Measurements from ENCODE around the gene PCGF2.

PCGF2 gene

DNA sequence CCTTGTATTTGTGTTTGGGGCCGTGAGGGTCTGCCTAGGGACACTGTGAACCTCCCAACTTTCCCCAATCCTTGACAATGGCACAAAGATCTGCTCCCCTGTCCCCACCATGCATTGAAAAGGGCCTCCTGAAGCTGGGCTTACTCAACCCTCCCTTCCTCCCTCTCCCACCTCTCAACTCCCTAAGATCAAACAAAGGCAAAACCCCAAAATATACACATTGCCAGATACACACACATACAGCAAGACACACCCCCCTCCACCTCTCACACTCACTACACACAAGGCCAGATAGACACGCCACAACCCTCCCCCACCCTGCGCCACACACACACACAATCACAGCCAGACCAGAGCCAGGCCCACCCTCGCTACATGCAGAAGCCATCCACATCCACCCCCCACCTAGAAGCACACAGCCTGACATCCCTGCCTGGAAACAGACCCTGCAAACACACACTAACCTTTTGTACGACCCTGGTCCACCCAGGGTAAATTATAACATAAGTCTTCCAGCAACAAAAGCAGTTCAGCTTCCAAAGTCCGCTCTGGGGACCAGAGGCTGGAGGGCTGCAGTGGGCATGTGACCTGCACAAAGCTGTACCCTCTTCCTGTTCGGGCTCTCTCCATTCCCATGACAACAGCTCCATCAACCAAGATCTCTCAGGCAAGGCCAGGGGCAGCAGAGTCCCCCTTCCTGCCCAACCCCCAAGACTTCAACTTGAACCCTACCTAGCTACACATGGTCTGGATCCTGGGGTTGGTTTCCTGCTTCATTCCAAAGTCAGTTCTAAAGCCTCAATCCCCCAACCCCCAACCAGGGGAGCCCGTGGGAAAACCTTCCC, 1.9 kb downstream of the PCGF2 start:
- Histone ChIP-seq H3K4me3 (ENCODE audit: low read depth in 1 of 2, low read length in 2 of 2) (peak overlapping the region; percentile 53 to 77), H3K27ac (ENCODE audit: low read depth, low read length) (no peak overlapping the region), H3K9me3 (ENCODE audit: control insufficient read depth in 1 of 2, low read length in 2 of 2) (no peaks in the 10 kb centered on the region), H3K36me3 (ENCODE audit: control insufficient read depth in 1 of 2, insufficient read depth in 2 of 2, low read length in 2 of 2) (no peaks in the 10 kb centered on the region), H3K4me1 (ENCODE audit: control insufficient read depth in 1 of 2, insufficient read depth in 2 of 2, low read length in 2 of 2) (peaks cover 51 to 71% of the 10 kb centered on the region in 2 donors), H3K27me3 (ENCODE audit: control insufficient read depth in 1 of 2, insufficient read depth in 2 of 2, low read length in 2 of 2) (peaks cover 3 to 7% of the 10 kb centered on the region in 2 donors), H3K9ac (ENCODE audit: low read depth in 1 of 2, low read length in 2 of 2) (peak overlapping the region in 1 of 2 donors; percentile 32)

DNA sequence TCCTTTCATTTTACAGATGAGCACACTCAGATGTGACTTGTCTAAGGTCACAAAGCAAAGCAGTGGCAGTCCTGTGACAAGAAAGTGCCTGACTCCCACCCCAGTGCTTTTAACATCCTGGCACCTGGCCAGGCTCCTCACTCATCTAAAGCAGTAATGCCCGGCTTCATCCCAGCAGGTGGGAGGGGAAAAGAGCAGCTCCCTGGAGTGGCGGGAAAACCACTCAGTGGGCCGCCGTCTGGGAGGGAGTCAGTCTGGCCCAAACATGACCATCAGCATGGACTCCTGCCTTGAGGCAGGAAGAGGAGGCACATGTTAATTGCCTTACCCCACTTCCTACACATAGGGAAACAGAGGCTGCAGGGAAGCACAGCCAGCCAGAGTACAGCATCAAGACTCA, 2.6 kb downstream of the PCGF2 start:
- Histone ChIP-seq H3K9me3 (ENCODE audit: control insufficient read depth in 1 of 2, low read length in 2 of 2) (no peaks in the 10 kb centered on the region), H3K9ac (ENCODE audit: low read depth in 1 of 2, low read length in 2 of 2) (no peak overlapping the region), H3K27ac (ENCODE audit: low read depth, low read length) (no peak overlapping the region), H3K4me3 (ENCODE audit: low read depth in 1 of 2, low read length in 2 of 2) (no peak overlapping the region), H3K36me3 (ENCODE audit: control insufficient read depth in 1 of 2, insufficient read depth in 2 of 2, low read length in 2 of 2) (no peaks in the 10 kb centered on the region), H3K27me3 (ENCODE audit: control insufficient read depth in 1 of 2, insufficient read depth in 2 of 2, low read length in 2 of 2) (peaks cover 3 to 5% of the 10 kb centered on the region in 2 donors), H3K4me1 (ENCODE audit: control insufficient read depth in 1 of 2, insufficient read depth in 2 of 2, low read length in 2 of 2) (peaks cover 45 to 64% of the 10 kb centered on the region in 2 donors)

DNA sequence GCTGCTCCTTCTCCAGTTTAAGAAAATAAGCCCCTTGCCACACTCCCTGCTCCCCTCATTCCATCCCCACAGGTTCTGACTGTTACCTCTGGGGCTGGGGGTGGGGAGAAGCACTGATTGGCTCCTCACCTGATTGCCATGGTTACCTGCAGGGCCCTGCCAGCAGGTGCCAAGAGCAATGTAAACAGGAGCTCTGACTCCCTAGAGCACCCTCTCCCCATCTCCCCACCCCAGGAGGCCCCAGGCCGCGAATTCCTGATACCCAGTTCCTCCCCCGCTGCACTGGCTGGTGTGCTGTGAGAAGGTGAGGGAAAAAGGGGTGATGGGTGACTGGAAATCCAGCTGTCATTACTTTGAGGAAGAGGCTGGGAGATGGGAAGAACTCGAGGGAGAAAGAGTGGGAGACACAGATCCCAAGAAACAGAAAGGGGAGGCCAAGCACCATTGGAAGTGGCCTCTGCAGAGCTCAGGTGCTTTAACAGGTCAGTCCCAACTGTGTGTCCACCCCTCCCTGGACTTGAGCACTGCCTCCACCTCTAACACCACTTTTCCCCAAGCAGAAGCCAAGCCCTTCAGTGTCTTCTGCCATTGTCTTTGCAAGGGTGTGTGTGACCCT, 4.5 kb downstream of the PCGF2 start:
- Histone ChIP-seq H3K4me1 (ENCODE audit: control insufficient read depth in 1 of 2, insufficient read depth in 2 of 2, low read length in 2 of 2) (peaks cover 48 to 63% of the 10 kb centered on the region in 2 donors), H3K27ac (ENCODE audit: low read depth, low read length) (no peak overlapping the region), H3K9ac (ENCODE audit: low read depth in 1 of 2, low read length in 2 of 2) (no peak overlapping the region), H3K9me3 (ENCODE audit: control insufficient read depth in 1 of 2, low read length in 2 of 2) (no peaks in the 10 kb centered on the region), H3K27me3 (ENCODE audit: control insufficient read depth in 1 of 2, insufficient read depth in 2 of 2, low read length in 2 of 2) (peaks cover 3% of the 10 kb centered on the region in 2 donors), H3K4me3 (ENCODE audit: low read depth in 1 of 2, low read length in 2 of 2) (no peak overlapping the region), H3K36me3 (ENCODE audit: control insufficient read depth in 1 of 2, insufficient read depth in 2 of 2, low read length in 2 of 2) (no peaks in the 10 kb centered on the region)

GRCh38 chr17:38742411-38743308, 5.5 kb downstream of the PCGF2 start:
- Histone ChIP-seq H3K27me3 (ENCODE audit: control insufficient read depth in 1 of 2, insufficient read depth in 2 of 2, low read length in 2 of 2) (peaks cover 3% of the 10 kb centered on the region in 2 donors), H3K36me3 (ENCODE audit: control insufficient read depth in 1 of 2, insufficient read depth in 2 of 2, low read length in 2 of 2) (no peaks in the 10 kb centered on the region), H3K9ac (ENCODE audit: low read depth in 1 of 2, low read length in 2 of 2) (peak overlapping the region in 1 of 2 donors; percentile 52), H3K4me1 (ENCODE audit: control insufficient read depth in 1 of 2, insufficient read depth in 2 of 2, low read length in 2 of 2) (peaks cover 48 to 67% of the 10 kb centered on the region in 2 donors), H3K27ac (ENCODE audit: low read depth, low read length) (peak overlapping the region; percentile 74), H3K4me3 (ENCODE audit: low read depth in 1 of 2, low read length in 2 of 2) (peak overlapping the region; percentile 0 to 2), H3K9me3 (ENCODE audit: control insufficient read depth in 1 of 2, low read length in 2 of 2) (no peaks in the 10 kb centered on the region)

- Histone ChIP-seq H3K36me3 (ENCODE audit: control insufficient read depth in 1 of 2, insufficient read depth in 2 of 2, low read length in 2 of 2) (no peaks in the 10 kb centered on the region), H3K27ac (ENCODE audit: low read depth, low read length) (peak overlapping the region; percentile 74), H3K4me3 (ENCODE audit: low read depth in 1 of 2, low read length in 2 of 2) (no peak overlapping the region), H3K9ac (ENCODE audit: low read depth in 1 of 2, low read length in 2 of 2) (peak overlapping the region in 1 of 2 donors; percentile 52), H3K27me3 (ENCODE audit: control insufficient read depth in 1 of 2, insufficient read depth in 2 of 2, low read length in 2 of 2) (peaks cover 2 to 3% of the 10 kb centered on the region in 2 donors), H3K9me3 (ENCODE audit: control insufficient read depth in 1 of 2, low read length in 2 of 2) (no peaks in the 10 kb centered on the region), H3K4me1 (ENCODE audit: control insufficient read depth in 1 of 2, insufficient read depth in 2 of 2, low read length in 2 of 2) (peaks cover 45 to 65% of the 10 kb centered on the region in 2 donors)
These were observed 6.2 kb downstream of the PCGF2 start for GRCh38 chr17:38741921-38742410.

DNA sequence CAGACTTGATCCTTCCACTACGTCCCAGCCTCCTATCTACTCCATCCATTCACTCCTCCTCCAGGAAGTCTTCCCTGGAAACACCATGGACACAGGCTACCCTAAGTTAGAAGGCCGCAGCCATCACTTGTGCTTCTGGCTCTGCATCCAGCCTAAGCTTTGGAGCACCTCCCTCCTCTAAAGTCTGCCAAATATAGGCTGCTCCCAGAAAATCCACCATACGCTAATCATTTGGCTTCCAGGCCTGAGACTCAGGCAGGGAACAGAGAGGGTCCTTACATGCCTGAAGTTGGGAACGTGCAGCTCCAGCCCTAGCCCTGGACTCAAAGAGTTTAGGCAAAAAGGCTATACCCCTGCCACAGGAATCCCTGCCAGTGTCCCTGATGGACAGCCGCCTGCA, 6.7 kb downstream of the PCGF2 start:
- H3K27ac ChIP-seq (ENCODE audit: low read depth, low read length), result no peak overlapping the region
- peaks cover 0 to 2% of the 10 kb centered on the region in 2 donors for H3K27me3 ChIP-seq (ENCODE audit: control insufficient read depth in 1 of 2, insufficient read depth in 2 of 2, low read length in 2 of 2)
- peaks cover 40 to 60% of the 10 kb centered on the region in 2 donors for H3K4me1 ChIP-seq (ENCODE audit: control insufficient read depth in 1 of 2, insufficient read depth in 2 of 2, low read length in 2 of 2)
- peak overlapping the region in 1 of 2 donors; percentile 52 for H3K9ac ChIP-seq (ENCODE audit: low read depth in 1 of 2, low read length in 2 of 2)
- H3K4me3 ChIP-seq (ENCODE audit: low read depth in 1 of 2, low read length in 2 of 2), result no peak overlapping the region
- H3K36me3 ChIP-seq (ENCODE audit: control insufficient read depth in 1 of 2, insufficient read depth in 2 of 2, low read length in 2 of 2), result no peaks in the 10 kb centered on the region
- H3K9me3 ChIP-seq (ENCODE audit: control insufficient read depth in 1 of 2, low read length in 2 of 2), result no peaks in the 10 kb centered on the region

DNA sequence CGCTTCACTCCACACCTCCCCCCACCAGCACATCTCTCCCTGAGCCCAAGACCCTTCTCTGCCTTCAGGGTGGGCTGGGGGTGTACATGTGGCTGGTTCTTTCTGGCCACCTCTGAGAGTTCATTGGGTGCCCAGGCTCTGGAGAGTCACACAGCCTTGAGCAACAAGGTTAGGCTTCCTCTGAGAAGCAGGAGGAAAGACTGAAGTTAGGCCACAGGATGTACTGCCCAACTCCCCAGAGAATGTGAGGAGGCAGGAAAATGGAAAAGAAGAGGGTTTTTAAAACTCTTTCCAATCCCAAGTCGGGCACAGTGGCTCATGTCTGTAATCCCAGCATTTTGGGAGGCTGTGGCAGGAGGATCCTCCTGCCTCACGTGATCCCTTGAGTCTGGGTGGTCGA, 7.3 kb downstream of the PCGF2 start:
- no peak overlapping the region for H3K9ac ChIP-seq (ENCODE audit: low read depth in 1 of 2, low read length in 2 of 2)
- peaks cover 0 to under 1% of the 10 kb centered on the region in 2 donors for H3K36me3 ChIP-seq (ENCODE audit: control insufficient read depth in 1 of 2, insufficient read depth in 2 of 2, low read length in 2 of 2)
- no peak overlapping the region for H3K27ac ChIP-seq (ENCODE audit: low read depth, low read length)
- H3K4me1 ChIP-seq (ENCODE audit: control insufficient read depth in 1 of 2, insufficient read depth in 2 of 2, low read length in 2 of 2), result peaks cover 39 to 54% of the 10 kb centered on the region in 2 donors
- no peak overlapping the region for H3K4me3 ChIP-seq (ENCODE audit: low read depth in 1 of 2, low read length in 2 of 2)
- no peaks in the 10 kb centered on the region for H3K27me3 ChIP-seq (ENCODE audit: control insufficient read depth in 1 of 2, insufficient read depth in 2 of 2, low read length in 2 of 2)
- H3K9me3 ChIP-seq (ENCODE audit: control insufficient read depth in 1 of 2, low read length in 2 of 2), result no peaks in the 10 kb centered on the region

DNA sequence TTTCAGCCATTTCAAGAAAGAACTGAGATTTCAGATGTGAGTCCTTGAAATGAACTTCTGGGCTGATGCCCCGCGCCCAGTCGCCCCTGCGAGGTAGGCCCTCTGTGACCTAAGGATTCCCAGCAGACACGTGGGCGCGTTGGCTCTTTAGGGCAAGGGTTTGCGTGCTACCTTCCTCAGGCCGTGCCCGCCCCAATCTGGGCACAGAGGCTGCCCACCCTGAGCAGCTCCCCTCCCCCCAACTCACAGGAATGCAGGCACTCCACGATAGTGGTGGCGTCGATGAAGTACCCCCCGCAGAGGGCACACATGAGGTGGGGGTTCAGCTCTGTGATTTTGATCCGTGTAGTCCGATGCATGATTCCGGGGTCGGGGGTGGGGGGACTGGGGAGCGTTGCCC, 8.1 kb downstream of the PCGF2 start:
- Histone ChIP-seq H3K9me3 (ENCODE audit: control insufficient read depth in 1 of 2, low read length in 2 of 2) (no peaks in the 10 kb centered on the region), H3K27ac (ENCODE audit: low read depth, low read length) (no peak overlapping the region), H3K4me1 (ENCODE audit: control insufficient read depth in 1 of 2, insufficient read depth in 2 of 2, low read length in 2 of 2) (peaks cover 47 to 57% of the 10 kb centered on the region in 2 donors), H3K4me3 (ENCODE audit: low read depth in 1 of 2, low read length in 2 of 2) (no peak overlapping the region), H3K9ac (ENCODE audit: low read depth in 1 of 2, low read length in 2 of 2) (no peak overlapping the region), H3K36me3 (ENCODE audit: control insufficient read depth in 1 of 2, insufficient read depth in 2 of 2, low read length in 2 of 2) (peaks cover 0 to 3% of the 10 kb centered on the region in 2 donors), H3K27me3 (ENCODE audit: control insufficient read depth in 1 of 2, insufficient read depth in 2 of 2, low read length in 2 of 2) (no peaks in the 10 kb centered on the region)

GRCh38 chr17:38739305-38739704, 8.8 kb downstream of the PCGF2 start:
- Histone ChIP-seq H3K4me1 (ENCODE audit: control insufficient read depth in 1 of 2, insufficient read depth in 2 of 2, low read length in 2 of 2) (peaks cover 50 to 58% of the 10 kb centered on the region in 2 donors), H3K9me3 (ENCODE audit: control insufficient read depth in 1 of 2, low read length in 2 of 2) (no peaks in the 10 kb centered on the region), H3K27me3 (ENCODE audit: control insufficient read depth in 1 of 2, insufficient read depth in 2 of 2, low read length in 2 of 2) (no peaks in the 10 kb centered on the region), H3K36me3 (ENCODE audit: control insufficient read depth in 1 of 2, insufficient read depth in 2 of 2, low read length in 2 of 2) (peaks cover 3% of the 10 kb centered on the region in 2 donors), H3K27ac (ENCODE audit: low read depth, low read length) (no peak overlapping the region), H3K9ac (ENCODE audit: low read depth in 1 of 2, low read length in 2 of 2) (no peak overlapping the region), H3K4me3 (ENCODE audit: low read depth in 1 of 2, low read length in 2 of 2) (no peak overlapping the region)

All from duodenal mucosa (tissue), 2 donors.